B cell (primary cell): ENCODE results near the gene GPR78.

Experiments used
- CTCF ChIP-seq: fragments of 200-600 bp; IDR thresholded peaks from one replicate; pipeline ENCODE4 v1.8.0; 2022; ENCODE audit warnings: antibody characterized with exemption, mild to moderate bottlenecking
- EZH2 ChIP-seq: IDR thresholded peaks from 2 replicates; pipeline ENCODE4 v1.6.1; 2012; ENCODE audit warnings: borderline replicate concordance, low read depth, mild to moderate bottlenecking, moderate library complexity, low read length; ENCODE audit not compliant: insufficient read depth, poor library complexity, severe bottlenecking

- TF ChIP-seq CTCF (no peak), EZH2 (no peak)
Measured at GRCh38 chr4:8582436-8582835, 2.2 kb downstream of the GPR78 start.
